Measurements from ENCODE around the gene METAP1D.

Gene METAP1D

DNA sequence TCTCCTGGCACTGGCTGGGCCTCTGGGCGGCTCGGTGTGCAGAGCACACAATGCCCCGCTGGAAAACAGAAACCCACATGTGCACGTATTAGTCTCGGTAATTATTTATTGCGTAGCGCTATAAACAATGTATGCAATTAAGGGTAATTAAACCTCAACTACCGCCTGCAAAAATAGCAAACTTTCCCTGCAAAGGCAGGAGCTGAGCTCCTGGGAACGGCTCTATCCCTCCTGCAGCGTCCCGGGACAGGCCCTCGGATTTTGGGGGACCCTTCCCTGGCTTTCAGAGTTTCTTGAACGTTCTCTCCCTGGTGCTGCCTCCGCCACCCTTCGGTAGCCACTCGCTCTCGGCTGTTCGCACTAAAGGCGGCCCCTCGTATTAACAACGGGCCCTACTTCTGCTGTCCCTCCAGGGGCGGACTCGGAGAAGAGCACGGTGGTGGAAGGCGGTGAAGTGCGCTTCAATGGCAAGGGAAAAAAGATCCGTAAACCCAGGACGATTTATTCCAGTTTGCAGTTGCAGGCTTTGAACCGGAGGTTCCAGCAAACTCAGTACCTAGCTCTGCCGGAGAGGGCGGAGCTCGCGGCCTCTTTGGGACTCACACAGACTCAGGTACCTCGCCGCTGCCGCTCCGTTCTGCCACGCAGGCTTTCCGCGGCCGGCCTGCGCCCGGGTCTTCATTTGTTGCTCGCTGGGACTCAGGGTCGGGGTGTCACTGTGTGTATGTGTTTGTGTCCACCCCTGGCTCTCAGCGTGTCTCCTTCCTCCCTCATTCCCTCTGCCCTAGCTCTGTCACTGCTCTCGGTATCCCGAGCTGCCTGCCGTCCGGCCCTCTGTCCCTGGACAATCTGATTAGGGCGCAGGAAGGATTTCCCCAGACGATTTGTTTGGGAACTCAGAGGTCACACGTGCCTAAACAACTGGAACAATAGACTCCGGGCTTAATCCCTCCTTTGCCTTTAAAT lies 86.8 kb downstream of the METAP1D start:
- TF ChIP-seq, protein P1, sequence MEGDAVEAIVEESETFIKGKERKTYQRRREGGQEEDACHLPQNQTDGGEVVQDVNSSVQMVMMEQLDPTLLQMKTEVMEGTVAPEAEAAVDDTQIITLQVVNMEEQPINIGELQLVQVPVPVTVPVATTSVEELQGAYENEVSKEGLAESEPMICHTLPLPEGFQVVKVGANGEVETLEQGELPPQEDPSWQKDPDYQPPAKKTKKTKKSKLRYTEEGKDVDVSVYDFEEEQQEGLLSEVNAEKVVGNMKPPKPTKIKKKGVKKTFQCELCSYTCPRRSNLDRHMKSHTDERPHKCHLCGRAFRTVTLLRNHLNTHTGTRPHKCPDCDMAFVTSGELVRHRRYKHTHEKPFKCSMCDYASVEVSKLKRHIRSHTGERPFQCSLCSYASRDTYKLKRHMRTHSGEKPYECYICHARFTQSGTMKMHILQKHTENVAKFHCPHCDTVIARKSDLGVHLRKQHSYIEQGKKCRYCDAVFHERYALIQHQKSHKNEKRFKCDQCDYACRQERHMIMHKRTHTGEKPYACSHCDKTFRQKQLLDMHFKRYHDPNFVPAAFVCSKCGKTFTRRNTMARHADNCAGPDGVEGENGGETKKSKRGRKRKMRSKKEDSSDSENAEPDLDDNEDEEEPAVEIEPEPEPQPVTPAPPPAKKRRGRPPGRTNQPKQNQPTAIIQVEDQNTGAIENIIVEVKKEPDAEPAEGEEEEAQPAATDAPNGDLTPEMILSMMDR (IDR thresholded peaks at IDR 0.05; ENCODE audit: insufficient read depth, low read depth, low read length, missing control alignments), result peak; percentile 52
- DNase-seq (ENCODE audit: low read depth), result peak; percentile 73
- H3K4me3 ChIP-seq (ENCODE audit: low read length), result peak overlapping the region; percentile 13

DNA sequence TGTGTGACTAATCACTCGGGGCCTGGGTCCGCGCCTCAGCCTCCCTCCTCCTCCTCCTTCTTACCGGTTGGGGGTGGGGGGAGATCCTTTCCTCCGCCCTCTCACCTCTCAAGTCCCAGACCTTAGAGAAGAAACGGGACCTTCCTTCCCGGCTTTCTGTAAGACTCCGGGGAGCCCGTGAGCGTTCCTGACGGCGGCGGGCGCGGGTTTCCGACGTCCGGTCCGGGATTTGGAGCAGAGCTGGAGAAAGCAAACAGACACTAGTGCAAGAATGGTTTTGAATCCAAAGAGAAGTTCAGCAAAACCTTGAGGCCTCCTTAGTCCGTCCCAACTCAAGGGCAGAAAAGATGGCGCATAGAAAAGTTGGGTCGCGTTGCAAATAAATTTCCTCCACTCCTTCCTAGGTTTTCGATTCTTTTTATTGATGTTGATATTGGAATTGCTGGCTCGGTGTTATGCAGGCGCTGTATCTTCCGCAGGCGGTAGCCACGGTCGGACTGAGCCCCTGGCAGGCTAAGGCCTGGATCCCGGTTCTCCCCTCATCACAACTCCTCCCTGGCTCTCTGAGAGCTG lies 87.5 kb downstream of the METAP1D start:
- TF ChIP-seq, protein P1 (IDR thresholded peaks at IDR 0.05; ENCODE audit: insufficient read depth, low read depth, low read length, missing control alignments), result no peak
- no peak overlapping the region for H3K4me3 ChIP-seq (ENCODE audit: low read length)
- DNase-seq (ENCODE audit: low read depth), result no peak

DNA sequence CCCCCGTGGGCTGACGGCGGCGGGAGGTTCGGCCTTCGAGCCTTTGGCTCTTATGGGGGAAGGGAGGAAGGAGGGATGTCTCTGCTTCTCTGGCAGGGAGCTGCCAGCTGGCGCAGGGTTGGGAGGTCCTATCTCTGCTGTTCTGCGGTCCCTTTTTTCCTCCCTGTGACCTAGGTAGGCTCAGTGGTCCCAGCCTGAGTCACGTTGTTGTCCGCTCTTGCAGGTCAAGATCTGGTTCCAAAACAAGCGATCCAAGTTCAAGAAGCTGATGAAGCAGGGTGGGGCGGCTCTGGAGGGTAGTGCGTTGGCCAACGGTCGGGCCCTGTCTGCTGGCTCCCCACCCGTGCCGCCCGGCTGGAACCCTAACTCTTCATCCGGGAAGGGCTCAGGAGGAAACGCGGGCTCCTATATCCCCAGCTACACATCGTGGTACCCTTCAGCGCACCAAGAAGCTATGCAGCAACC lies 88.1 kb downstream of the METAP1D start:
- DNase-seq (ENCODE audit: low read depth), result no peak
- TF ChIP-seq, protein P1 (IDR thresholded peaks at IDR 0.05; ENCODE audit: insufficient read depth, low read depth, low read length, missing control alignments), result no peak

DNA sequence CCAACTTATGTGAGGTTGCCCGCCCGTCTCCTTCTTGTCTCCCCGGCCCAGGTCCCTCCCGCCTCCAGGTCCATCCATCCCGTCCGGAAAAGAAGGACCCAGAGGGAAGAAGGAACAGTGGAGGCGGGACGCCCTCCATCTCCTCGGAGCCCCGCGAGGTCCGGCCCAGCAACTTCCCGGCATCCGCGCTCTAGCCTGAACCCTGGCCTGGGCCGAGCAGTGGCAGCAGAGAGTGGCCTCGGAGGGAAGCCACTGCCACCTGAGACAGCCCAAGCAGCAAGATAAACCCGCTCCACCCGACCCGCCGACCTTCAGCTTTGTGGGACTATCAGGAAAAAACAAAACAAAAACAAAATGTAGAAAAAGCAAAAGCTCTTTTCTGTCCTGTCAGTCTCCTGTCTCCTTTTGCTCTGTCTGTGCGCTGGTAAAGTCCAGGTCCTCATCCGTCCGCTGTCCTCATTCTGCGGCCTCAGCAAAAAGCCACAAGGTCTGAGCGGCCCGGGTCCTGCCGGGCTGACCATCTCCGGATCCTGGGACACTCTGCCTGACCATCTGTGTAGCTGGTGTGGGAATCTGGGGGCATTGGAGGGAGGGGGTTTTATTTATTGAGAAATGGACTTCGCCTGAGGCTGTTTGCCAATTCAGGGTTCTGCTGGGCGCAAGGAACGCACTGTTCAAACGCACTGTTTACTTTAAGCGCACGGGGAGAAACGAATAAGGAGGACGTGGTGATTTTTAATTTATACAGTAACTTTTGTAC lies 88.7 kb downstream of the METAP1D start:
- TF ChIP-seq, protein P1 (IDR thresholded peaks at IDR 0.05; ENCODE audit: insufficient read depth, low read depth, low read length, missing control alignments), result no peak
- DNase-seq (ENCODE audit: low read depth), result no peak
- H3K4me3 ChIP-seq (ENCODE audit: low read length), result no peak overlapping the region

More for the DNA sequence above, 88.1 kb downstream of the METAP1D start:
- no peak overlapping the region for H3K4me3 ChIP-seq (ENCODE audit: low read length)

DNA sequence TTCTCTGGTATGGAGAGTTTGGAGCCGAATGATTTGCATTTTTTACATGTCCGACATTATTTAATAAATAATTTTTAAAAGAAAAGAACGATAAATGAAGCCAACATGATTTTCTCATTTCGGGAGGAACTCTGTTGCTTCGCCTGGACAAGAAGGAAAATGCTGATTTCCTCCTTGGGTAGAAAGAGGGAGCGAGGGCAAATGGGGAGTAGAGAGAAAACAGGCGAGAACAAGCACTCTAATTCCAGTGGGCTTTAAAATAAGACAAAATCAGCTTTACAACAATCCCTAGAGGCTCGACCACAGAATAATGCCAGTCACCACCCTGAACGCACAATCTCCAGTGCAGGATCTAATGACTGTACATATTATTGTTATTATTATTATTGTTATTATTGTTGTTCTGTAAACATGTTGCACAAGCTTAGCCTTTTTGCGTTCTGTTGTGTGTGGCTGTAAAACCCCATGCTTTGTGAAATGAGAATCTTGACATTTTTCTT lies 89.3 kb downstream of the METAP1D start:
- TF ChIP-seq, protein P1 (IDR thresholded peaks at IDR 0.05; ENCODE audit: insufficient read depth, low read depth, low read length, missing control alignments), result no peak
- no peak for DNase-seq (ENCODE audit: low read depth)
- no peak overlapping the region for H3K4me3 ChIP-seq (ENCODE audit: low read length)

DNA sequence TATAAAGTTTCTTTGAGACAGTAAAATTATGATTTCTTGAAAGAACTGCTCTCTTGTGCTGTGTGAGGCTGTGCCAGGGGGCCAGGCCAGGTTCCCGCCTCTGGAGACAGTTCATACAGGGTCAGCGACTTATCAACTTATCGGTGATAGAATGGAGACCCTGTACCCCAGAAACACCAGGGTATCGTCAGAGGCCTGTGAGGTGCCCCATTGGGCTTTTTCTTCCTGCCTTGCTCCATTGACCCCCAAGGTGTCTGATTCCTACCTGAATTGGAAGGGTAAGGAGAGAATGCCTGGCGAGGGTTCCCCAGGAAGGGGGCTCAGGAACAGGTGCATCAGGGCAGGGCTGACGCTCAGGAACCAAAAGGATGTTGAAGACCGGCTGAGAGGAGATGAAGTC lies 89.9 kb downstream of the METAP1D start:
- DNase-seq (ENCODE audit: low read depth), result no peak
- H3K4me3 ChIP-seq (ENCODE audit: low read length), result no peak overlapping the region
- TF ChIP-seq, protein P1 (IDR thresholded peaks at IDR 0.05; ENCODE audit: insufficient read depth, low read depth, low read length, missing control alignments), result no peak
